Frontal cortex (tissue), 4 donors: ENCODE data around the gene GK. TPM values are rescaled to one million over a fixed set of nuclear protein-coding genes. Genes with fewer than 3 reads are reported as not detected.
"Not testable (repeated sequence)": the region's sequence is repeated elsewhere in the genome, so short reads cannot be mapped to it uniquely, and the experiment has no call there.

Experiments used
- DNase-seq, 2 donors: peaks; one replicate each; pipeline ENCODE4 v3.0.0; 2012; ENCODE audit warnings: low spot score in 2 of 2
- FAIRE-seq: peaks from 2 replicates; lab custom pipeline; 2012; peaks lifted over from hg19 to GRCh38; lab: Jason Lieb, UNC
- total RNA-seq: library from RNA; depleted of rRNA; stranded (reverse); fragments of >200 nt; gene quantifications from one replicate; pipeline ENCODE4 v1.2.3, GENCODE V29; 2014
- donor health status: control.
- donor health status: control.
- donor health status: control.

GK gene
- 10.6 TPM for total RNA-seq

DNA sequence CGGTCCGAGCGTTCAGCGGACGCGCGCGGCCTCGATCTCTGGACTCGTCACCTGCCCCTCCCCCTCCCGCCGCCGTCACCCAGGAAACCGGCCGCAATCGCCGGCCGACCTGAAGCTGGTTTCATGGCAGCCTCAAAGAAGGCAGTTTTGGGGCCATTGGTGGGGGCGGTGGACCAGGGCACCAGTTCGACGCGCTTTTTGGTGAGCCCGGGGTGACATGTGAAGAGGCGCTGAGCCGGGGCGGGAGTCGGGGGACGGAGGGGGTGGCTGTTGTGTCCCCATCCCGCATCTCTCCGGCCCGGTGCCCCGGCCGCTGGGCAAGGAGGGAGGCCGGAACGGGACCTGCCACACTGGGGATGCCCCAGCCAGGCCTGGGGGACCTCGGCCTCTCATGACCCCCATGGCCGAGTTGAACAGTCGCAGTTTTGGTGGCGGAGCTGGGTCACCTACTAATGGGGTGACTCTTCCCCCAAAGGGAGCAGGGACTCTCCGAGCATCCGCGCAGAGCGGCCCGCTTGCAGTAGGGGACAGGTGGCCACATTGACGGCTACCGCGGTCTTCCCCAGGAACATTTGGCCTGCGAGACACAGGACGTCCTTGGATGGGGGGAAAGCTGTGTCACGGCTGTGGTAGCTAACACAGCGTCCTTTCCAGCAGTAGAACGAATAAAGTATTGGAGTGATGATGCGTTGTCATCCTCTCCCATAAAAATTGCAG is at the start of gene GK:
Gene GK, plus strand, starts transcription at position 9 of the 717 bp plus-strand sequence. Its CDS starts 115 bp downstream, at position 124.
- FAIRE-seq (no peak), DNase-seq (no peak)

DNA sequence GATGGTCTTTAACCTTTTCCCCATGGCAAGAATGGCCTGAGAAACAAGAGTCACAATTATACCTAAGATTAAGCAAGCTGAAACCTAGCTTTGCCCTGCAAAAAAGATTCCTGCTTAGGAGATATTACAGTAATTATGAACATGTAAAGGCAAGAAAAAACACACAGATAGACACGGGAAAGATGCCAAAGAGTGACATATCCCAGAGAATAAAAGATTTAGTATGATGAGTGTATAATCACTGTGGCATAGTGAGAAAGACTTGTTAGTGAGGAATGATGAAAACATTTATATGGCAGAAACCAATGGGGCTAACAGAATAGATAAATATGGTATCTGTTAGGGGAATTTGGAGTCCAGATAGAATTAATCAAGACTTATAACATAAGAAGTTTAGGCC is 46.1 kb upstream of the GK start:
- DNase-seq (no peak), FAIRE-seq (no peak)

DNA sequence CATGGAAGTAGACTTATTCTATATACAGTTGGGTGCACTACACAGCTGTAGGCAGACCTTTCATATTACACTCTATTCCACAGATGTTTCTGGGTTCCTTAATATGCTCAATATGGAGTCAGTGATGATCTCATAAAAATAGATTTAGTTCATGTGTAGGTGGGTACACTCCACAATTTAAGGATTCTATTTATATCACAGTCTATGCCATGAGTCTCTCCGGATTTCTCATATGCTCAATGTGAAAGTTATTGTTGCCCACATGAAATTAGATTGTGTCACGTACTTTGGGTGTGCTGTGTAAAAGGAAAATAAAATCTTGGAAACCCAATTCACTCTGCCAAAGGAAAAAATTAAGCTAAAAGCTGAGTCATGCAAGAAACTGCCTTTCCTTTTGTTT is 43.2 kb upstream of the GK start:
- FAIRE-seq (no peak), DNase-seq (no peak)

DNA sequence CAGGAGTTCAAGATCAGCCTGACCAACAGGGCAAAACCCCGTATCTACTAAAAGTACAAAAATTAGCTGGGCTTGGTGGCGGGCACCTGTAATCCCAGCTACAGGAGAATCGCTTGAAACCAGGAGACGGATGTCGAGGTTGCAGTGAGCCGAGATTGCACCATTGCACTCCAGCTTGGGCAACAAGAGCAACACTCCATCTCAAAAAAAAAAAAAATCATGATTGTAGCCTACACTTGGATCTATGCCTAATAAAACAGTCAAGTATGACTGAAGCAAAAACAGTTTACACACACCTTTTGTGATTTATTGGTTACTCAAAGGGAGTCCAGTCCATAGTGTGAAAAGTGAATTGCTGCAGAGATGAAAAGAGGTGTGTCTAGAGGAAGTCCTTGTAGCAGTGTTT is 41.0 kb upstream of the GK start:
- FAIRE-seq (no peak), DNase-seq (no peak)

DNA sequence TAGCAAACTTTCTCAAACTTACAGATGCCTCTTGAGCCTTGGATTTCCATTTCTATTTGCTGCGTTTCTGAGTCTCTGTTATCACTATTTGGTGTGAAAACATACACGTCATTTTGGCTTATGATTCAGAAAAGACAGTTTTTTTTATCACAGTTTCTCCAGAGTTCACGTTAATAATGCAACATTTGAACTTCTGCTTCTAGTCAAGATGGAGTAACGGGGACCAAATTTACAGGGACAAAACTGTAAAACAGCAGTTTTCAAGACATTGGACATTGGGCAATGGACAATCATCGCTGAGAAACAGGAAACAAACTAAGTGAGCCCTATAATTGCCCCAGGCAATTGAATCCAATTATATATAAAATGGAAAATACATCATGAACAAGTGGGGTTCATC is 39.5 kb upstream of the GK start:
- DNase-seq (no peak), FAIRE-seq (no peak)

DNA sequence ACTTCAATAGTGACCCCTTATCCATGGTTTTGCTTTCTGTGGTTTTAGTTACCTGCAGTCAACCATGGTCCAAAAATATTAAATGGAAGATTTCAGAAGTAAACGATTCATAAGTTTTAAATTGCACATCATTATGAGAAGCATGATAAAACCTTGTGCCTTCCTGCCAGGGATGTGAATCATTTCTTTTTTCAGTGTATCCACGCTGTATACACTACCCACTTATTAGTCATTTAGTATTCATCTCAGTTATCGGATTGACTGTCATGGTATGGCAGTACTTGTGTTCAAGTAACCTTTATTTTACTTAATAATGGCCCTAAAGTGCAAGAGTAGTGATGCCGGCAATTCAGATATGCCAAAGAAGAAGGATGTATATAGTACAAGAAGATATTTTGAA is 38.0 kb upstream of the GK start:
- no peak for DNase-seq
- FAIRE-seq, result no peak

DNA sequence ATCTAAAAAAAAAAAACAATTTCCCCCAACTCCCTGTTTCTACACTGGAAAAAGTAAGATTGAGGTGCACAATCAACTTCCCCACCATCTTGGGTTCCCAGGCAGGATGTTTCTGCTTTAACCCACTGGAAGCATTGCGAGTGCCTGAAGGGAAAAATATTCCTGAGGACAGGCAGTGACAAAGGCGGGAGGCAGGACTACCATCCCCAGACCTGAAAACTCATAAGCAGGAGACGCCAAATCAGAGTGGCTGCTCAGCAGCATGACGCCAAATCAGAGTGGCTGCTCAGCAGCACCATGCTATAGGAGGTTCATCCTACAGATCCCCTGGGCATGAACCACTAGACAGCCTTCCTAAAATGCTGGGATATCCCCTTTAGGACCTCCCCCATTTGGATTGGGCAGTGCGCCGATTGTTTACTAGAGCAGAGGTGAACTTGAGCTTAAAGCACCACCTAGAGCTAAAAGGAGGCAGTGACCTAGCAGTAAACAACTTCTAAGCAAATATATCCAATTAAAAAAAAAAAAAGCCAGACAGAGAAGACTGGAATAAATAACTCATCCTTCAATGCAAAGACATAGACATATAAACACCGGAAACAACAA is 35.0 kb upstream of the GK start:
- FAIRE-seq, result no peak

DNA sequence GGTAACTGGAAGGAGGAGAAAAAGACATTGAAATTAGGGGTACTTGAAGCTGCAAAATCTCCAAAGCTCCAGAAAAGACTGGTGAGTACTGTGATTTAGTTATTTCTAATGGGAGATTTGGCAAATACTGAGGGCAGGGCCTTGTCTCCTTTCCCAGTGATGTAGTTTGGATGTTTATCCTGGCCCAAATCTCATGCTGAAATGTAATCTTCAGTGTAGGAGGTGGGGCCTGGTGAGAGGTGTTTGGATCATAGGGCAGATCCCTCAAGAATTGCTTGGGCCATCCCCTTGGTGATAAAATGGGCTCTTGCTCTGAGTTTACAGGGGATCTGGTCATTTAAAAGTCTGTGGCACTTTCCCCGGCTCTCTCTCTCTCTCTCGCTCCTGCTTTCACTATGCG is 33.1 kb upstream of the GK start:
- FAIRE-seq (no peak), DNase-seq (no peak)

More for the DNA sequence above, 35.0 kb upstream of the GK start:
- DNase-seq, result no peak

DNA sequence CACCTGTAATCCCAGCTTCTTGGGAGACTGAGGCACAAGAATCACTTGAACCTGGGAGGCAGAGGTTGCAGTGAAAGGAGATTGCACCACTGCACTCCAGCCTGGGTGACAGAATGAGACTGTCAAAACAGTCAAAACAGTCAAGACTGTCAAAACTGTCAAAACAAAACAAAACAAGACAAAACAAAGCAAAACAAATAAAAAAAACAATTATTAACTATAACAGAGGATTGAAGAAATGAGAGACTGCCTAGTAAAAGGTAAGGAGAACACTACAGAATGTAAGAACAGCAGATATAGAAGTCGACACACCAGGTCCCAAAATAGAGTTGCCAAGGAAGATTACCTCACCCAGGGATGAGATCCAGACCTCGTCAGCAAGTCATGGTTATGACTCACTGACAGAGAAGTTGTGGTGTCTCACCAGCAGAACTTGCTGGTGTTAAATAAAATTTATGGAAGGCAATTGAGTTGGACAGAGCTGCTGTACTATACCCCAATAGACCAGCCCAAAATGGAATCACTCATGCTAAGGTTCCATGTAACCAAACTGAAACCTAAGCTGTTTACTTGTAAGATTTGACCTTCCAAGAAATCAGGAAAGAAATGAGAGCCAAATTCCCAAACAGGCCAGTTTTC is 32.1 kb upstream of the GK start:
- no peak for FAIRE-seq
- DNase-seq, result peak in 1 of 2 donors; percentile 24

DNA sequence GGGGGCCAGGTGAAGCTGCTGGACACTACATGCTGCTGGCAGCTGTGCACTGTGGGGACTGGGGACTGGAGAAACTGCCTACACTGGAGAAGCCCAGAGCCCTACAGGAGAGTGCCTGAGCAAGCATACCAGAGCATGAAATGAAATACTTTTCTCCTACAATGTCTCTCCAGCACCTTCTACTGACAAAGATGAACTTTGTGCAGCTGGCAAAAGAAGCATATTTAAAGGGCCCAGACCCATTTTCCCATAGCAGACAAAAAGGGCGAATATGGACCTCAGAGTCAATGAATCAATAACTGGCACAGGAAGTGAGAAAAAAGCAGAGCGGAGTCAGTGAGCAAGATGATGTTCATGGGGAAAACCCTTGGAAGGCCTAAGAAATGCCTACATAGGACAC is 30.9 kb upstream of the GK start:
- FAIRE-seq, result no peak
- no peak for DNase-seq

DNA sequence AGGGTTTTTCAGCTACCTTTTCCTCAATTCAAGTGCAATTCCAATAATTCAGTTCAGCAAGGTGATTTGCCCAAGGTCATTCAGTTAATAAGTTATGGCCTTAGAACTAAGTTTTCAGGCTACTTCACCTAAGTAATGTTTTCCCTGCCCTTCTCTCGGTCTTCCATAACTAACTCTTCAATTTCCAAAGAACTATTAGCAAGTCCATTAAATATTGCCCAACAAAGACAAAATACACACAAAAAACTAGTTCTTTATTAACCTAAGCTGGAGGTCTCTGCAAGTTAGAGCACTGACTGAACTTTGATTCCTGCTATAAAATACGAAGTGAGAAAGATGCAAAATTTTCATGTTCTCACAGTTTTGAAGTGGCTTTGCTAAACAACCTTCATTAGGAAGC is 26.8 kb upstream of the GK start:
- DNase-seq (no peak), FAIRE-seq (no peak)

DNA sequence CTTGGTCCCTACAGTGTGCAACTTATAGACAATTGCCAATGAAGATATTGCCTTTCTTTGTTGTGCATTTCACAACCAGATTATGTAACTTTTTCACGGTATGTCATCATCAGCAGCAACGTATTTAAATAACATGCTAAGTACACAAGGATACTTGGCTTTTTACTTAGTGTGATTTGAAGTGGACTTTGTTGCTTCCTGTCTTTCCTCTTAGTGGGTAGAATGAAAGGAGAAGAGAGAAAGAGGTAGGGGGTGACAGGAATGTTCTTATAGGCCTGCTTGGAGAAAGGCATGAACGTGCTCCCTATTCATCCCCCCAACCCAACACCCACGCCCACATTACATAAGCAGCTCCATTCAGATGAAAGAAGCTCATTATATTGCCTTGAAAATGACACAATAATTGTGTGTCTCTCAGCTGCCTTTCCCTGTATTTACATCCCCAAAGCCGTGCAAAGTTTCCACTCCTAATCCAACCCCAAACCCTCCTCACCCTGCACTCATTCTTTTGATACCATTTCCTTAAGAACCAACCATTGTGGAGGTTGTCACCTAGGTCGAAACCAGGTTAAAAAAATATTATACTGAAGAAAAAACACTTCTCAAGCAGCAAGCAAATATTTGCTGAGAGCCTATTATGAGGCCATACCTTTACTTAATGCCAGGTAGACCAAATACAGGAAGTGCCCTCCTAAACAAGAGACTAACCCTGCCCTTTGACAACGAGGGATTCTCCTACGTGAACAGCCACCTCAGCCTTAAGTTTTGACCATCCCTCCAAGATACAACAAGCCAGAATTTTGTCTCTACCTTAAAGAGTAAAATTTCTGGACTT is 25.2 kb upstream of the GK start:
- FAIRE-seq (no peak), DNase-seq (no peak)

DNA sequence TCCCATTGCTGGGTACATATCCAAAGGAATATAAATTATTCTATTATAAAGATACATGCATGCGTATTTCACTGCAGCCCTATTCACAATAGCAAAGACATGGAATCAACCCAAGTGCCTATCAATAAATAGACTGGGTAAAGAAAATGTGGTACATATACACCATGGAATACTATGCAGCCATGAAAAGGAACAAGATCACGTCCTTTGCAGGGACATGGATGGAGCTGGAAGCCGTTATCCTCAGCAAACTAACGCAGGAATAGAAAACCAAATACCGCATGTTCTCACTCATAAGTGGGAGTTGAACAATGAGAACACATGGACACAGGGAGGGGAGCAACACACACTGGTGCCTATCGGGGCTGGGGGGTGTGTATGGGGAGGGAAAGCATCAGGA is 19.2 kb upstream of the GK start:
- not testable (repeated sequence) for DNase-seq, FAIRE-seq

DNA sequence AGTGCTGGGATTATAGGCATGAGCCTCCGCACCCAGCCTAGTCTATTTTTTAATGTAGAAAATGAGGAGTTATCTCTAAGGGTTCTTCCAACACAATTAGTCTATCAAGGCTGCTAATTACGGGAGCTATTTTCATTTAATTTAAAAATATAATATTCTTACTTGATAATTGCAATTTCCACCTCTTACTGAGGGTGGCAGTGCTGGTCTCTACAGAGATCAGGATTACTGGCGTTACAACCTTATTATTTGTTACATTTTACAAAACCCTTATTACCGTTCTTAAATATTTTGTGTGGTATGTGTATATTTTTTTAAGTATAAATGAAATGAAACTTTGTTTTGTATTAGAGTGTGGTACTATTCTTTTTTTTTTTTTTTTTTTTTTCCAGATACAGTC is 17.6 kb upstream of the GK start:
- DNase-seq (no peak), FAIRE-seq (no peak)

DNA sequence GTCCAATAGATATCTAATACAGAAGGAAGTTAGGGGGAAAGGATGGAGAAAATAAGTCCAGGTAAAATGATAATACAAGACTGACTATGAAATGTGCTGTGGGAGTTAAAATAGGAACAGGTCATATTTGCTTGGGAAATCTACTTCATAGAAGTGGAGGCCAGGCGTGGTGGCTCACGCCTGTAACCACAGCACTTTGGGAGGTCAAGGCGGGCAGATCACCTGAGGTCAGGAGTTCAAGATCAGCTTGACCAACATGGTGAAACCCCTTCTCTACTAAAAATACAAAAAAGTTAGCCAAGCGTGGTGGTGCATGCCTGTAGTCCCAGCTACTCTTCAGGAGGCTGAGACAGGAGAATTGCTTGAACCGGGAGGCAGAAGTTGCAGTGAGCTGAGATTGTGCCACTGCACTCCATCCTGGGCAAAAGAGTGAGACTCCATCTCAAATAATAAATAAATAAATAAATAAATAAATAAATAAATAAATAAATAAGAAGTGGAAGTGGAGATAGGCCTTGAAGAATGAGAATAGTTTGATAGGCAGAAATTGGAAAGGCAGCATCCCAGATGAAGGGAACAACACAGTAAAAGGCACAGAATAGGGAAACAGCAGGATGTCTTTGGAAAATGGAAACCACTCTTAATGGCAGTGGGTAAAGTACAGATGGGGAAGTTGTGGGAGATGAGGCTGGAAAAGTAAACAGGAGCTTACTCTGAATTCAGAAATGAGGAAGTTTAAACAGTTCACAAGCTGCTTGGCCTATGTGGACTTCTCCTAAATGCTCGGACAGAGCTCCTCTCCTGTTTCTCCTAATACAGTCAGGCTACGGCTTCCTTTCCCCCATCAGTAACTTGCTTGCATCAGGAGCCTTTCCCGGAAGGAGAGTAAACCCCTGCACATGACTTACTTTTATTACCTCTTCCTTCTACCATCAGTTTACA is 15.1 kb upstream of the GK start:
- DNase-seq (no peak), FAIRE-seq (no peak)

DNA sequence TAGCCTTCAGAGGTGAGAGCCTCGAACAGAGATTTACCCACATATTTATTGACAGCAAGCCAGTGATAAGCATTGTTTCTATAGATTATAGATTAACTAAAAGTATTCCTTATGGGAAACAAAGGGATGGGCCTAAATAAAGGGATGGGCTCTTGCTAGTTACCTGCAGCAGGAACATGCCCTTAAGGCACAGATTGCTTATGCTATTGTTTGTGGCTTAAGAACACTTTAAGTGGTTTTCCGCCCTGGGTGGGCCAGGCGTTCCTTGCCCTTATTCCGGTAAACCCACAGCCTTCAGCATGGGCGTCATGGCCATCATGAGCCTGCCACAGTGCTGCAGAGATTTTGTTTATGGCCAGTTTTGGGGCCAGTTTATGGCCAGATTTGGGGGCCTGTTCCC is 13.5 kb upstream of the GK start:
- not testable (repeated sequence) for DNase-seq, FAIRE-seq

DNA sequence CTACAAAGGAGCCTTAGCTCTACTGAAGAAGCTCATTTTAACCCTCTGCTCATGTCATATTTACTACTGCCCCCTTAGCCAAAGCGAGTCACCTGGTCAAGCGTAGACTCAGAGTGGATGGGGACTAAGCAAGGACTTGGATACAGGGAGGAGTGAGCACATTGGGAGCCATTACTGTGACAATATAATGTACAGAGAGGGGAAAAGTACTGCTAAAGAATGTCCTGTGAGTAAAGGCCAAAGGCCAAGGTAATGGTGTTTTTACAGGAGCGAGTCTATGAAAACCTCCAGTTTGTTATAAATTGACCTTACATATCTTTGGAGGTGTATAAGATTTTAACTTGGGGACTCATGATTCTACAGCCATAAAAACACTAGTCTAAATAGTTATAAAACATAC is 10.6 kb upstream of the GK start:
- DNase-seq, result no peak
- no peak for FAIRE-seq

DNA sequence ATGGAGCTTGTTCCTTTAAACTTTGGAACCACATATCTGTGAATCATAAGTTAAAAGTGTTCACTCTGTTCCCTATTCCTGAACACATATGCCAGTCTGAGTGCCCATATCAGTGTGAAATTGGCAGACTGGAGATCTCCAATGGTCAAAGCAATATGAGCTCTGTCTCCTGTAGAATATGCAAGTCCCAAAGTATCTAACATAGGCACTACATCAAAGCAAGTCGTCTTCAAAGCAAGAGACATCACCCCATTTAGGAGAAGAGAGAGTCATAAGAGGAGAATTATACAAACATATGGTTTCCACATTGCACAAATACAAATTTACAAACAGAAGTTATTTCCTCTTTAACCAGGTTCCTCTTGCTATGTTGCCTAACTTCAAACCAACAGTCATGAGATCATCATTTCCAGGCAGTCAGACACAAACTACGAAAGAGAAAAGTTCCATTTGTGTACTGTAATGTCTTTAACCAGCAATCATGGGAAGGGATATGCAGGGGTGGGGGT is 9.9 kb upstream of the GK start:
- no peak for DNase-seq
- FAIRE-seq, result no peak

DNA sequence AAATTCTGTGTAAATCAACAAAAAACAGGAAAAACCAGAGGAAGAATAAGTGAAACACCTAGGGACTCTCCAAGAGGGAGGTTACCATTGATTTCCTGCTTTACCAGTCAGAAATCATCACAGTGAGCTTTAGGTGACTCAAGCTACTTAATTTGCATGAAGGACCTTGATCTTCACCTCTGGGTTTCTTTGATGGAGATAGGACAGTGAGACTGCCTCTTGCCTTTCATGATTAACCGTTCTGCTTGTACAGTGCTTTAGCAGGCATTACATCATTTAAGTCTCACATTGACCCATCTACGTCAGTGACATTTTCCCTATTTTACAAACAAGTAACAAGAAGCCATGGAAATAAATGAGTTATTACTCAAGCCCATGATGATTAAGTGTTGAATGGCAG is 3.4 kb upstream of the GK start:
- no peak for DNase-seq
- FAIRE-seq, result no peak
